ENCODE data around the gene COG2. TPM values are rescaled to one million over a fixed set of nuclear protein-coding genes. Genes with fewer than 3 reads are reported as not detected.

Gene COG2
- total and polyA plus RNA-seq, 2 of the 13 experiments (the other 11 are each of a cell fraction or from before 2014, with no cell fraction given) = 16.8 to 36.3 TPM

DNA sequence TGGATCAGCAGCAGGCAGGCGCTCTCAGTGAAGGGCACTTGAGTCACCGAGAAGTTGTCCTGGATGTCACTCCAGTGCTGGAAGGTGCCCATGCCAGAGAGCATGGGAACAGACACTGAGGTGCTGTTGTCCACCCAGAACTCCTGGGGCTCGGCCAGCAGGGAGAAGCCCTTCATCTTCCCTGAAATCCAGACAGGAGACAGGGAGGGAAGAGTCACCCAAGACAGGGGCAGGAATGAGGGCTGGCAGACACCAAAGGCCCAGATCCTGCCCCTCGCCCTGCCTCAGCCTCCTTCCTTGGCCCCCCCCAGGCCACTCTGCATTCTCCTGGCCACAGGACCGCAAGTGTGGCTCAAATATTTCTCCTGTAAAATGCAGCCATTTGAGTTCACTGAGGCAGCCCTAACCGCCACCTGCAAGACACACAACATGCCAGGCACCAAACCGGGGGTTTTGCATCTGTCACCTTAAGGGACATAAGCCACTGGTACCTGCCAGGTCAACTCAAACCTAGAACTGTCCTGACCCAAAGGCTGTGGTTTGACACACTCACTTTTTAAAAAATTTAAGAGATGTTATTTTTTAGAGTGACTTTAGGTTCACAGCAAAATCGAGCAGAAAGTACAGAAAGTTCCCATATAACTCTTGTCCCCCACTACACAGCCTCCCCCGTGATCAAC lies 63.9 kb downstream of the COG2 start:
- DNase-seq (ENCODE audit: low spot score) (no peak), FAIRE-seq (no peak), ATAC-seq (no peak)
- H3K4me1 ChIP-seq (ENCODE audit: insufficient read depth, low read length) = peaks cover 100% of the 10 kb centered on the region
- ChIA-PET POLR2A (interaction anchor here (5.3 kb wide), 1 partner anchor 7 kb away, joined by 94 read pairs; the partner anchor contains the start of gene AGT), CTCF (ENCODE audit: low intra/inter-chr PET ratio, low total read pairs) (no interaction called here)
- H3K9ac ChIP-seq (ENCODE audit: insufficient read depth, low read depth, low read length) = no peak overlapping the region
- H2AFZ ChIP-seq (ENCODE audit: low read length) = no peak overlapping the region
- peaks cover 32 to 71% of the 10 kb centered on the region in 2 experiments for H3K36me3 ChIP-seq (replicated peaks in 1 of 2; ENCODE audit: control insufficient read depth in 1 of 2, insufficient read depth in 2 of 2, low read length in 2 of 2)
- H4K20me1 ChIP-seq (ENCODE audit: insufficient read depth, low read length) = peaks cover 80% of the 10 kb centered on the region
- H3K79me2 ChIP-seq (ENCODE audit: insufficient read depth, low read length) = peaks cover 59% of the 10 kb centered on the region
- in situ Hi-C loops (cut with HindIII; ENCODE audit: extremely low pct_ligation_motif_present, low pct_unique_long_range_greater_than_20kb) (no loop called here), intact Hi-C loops (cut with micrococcal nuclease; ENCODE audit: unreplicated experiment) (no loop called here)
- no peaks in the 10 kb centered on the region for H3K9me3 ChIP-seq (ENCODE audit: low read length)
- peak overlapping the region in 1 of 3 experiments; percentile 92; a peak in 1 of 6 replicates for H3K4me3 ChIP-seq (replicated peaks in 1 of 3; ENCODE audit: insufficient read depth in 1 of 3, low read depth in 2 of 3, low read length in 3 of 3)
- H3K27me3 ChIP-seq (ENCODE audit: control insufficient read depth in 1 of 2, insufficient read depth in 2 of 2, low read length in 2 of 2) = no peaks in the 10 kb centered on the region
- WGBS (ENCODE audit: low lambda C conversion rate) = 76% methylated on average over 5 of the region's 9 CpGs
- peak overlapping the region; percentile 93 for H3K27ac ChIP-seq (ENCODE audit: extremely low read length, insufficient read depth, low read length)
- H3K4me2 ChIP-seq (ENCODE audit: low read depth, low read length) = peak overlapping the region; percentile 97
- BruUV-seq (replicated peaks) = no TSS peak
- TF ChIP-seq, protein P1, sequence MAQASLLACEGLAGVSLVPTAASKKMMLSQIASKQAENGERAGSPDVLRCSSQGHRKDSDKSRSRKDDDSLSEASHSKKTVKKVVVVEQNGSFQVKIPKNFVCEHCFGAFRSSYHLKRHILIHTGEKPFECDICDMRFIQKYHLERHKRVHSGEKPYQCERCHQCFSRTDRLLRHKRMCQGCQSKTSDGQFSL (CRISPR knock-in tag; IDR thresholded peaks at IDR 0.05) = 0 out of 2 replicates have a peak, but pooled peaks have one; percentile 44
- TF ChIP-seq ZNF772 (CRISPR knock-in tag; IDR thresholded peaks at IDR 0.05) (peak; percentile 55; the same call in 1 of the 2 replicates), THAP11 (CRISPR knock-in tag; IDR thresholded peaks at IDR 0.05) (no peak), NRL (CRISPR knock-in tag; IDR thresholded peaks at IDR 0.05; ENCODE audit: borderline replicate concordance) (peak; percentile 48; the same call in 1 of the 2 replicates), ZNF713 (CRISPR knock-in tag; IDR thresholded peaks at IDR 0.05) (no peak), ZNF20 (CRISPR knock-in tag; IDR thresholded peaks at IDR 0.05) (no peak), ZFP90 (CRISPR knock-in tag; IDR thresholded peaks at IDR 0.05; ENCODE audit: borderline replicate concordance) (no peak), NFE2L2 (IDR thresholded peaks at IDR 0.05; ENCODE audit: low read length) (no peak), ZNF776 (CRISPR knock-in tag; IDR thresholded peaks at IDR 0.05) (no peak), RFXANK (CRISPR knock-in tag; IDR thresholded peaks at IDR 0.05) (no peak)
- TF ChIP-seq, protein P2, sequence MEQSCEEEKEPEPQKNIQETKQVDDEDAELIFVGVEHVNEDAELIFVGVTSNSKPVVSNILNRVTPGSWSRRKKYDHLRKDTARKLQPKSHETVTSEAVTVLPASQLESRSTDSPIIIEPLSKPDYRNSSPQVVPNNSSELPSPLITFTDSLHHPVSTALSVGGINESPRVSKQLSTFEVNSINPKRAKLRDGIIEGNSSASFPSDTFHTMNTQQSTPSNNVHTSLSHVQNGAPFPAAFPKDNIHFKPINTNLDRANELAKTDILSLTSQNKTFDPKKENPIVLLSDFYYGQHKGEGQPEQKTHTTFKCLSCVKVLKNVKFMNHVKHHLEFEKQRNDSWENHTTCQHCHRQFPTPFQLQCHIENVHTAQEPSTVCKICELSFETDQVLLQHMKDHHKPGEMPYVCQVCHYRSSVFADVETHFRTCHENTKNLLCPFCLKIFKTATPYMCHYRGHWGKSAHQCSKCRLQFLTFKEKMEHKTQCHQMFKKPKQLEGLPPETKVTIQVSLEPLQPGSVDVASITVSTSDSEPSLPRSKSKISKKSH (CRISPR knock-in tag; IDR thresholded peaks at IDR 0.05; ENCODE audit: borderline replicate concordance) = 0 out of 2 replicates have a peak, but pooled peaks have one; percentile 19
- TF ChIP-seq, protein P3, sequence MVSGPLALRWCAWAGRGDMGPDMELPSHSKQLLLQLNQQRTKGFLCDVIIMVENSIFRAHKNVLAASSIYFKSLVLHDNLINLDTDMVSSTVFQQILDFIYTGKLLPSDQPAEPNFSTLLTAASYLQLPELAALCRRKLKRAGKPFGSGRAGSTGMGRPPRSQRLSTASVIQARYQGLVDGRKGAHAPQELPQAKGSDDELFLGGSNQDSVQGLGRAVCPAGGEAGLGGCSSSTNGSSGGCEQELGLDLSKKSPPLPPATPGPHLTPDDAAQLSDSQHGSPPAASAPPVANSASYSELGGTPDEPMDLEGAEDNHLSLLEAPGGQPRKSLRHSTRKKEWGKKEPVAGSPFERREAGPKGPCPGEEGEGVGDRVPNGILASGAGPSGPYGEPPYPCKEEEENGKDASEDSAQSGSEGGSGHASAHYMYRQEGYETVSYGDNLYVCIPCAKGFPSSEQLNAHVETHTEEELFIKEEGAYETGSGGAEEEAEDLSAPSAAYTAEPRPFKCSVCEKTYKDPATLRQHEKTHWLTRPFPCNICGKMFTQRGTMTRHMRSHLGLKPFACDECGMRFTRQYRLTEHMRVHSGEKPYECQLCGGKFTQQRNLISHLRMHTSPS (CRISPR knock-in tag; IDR thresholded peaks at IDR 0.05; ENCODE audit: low read depth) = 0 out of 2 replicates have a peak, but pooled peaks have one; percentile 1
- TF ChIP-seq, protein P4, sequence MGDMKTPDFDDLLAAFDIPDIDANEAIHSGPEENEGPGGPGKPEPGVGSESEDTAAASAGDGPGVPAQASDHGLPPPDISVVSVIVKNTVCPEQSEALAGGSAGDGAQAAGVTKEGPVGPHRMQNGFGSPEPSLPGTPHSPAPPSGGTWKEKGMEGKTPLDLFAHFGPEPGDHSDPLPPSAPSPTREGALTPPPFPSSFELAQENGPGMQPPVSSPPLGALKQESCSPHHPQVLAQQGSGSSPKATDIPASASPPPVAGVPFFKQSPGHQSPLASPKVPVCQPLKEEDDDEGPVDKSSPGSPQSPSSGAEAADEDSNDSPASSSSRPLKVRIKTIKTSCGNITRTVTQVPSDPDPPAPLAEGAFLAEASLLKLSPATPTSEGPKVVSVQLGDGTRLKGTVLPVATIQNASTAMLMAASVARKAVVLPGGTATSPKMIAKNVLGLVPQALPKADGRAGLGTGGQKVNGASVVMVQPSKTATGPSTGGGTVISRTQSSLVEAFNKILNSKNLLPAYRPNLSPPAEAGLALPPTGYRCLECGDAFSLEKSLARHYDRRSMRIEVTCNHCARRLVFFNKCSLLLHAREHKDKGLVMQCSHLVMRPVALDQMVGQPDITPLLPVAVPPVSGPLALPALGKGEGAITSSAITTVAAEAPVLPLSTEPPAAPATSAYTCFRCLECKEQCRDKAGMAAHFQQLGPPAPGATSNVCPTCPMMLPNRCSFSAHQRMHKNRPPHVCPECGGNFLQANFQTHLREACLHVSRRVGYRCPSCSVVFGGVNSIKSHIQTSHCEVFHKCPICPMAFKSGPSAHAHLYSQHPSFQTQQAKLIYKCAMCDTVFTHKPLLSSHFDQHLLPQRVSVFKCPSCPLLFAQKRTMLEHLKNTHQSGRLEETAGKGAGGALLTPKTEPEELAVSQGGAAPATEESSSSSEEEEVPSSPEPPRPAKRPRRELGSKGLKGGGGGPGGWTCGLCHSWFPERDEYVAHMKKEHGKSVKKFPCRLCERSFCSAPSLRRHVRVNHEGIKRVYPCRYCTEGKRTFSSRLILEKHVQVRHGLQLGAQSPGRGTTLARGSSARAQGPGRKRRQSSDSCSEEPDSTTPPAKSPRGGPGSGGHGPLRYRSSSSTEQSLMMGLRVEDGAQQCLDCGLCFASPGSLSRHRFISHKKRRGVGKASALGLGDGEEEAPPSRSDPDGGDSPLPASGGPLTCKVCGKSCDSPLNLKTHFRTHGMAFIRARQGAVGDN (CRISPR knock-in tag; IDR thresholded peaks at IDR 0.05) = peak; percentile 40; the same call in 1 of the 2 replicates
- TF ChIP-seq, protein P5, sequence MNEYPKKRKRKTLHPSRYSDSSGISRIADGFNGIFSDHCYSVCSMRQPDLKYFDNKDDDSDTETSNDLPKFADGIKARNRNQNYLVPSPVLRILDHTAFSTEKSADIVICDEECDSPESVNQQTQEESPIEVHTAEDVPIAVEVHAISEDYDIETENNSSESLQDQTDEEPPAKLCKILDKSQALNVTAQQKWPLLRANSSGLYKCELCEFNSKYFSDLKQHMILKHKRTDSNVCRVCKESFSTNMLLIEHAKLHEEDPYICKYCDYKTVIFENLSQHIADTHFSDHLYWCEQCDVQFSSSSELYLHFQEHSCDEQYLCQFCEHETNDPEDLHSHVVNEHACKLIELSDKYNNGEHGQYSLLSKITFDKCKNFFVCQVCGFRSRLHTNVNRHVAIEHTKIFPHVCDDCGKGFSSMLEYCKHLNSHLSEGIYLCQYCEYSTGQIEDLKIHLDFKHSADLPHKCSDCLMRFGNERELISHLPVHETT (CRISPR knock-in tag; conservative IDR thresholded peaks at IDR 0.05) = no peak
